VCaP (cell line): ENCODE results near the gene AHSA1.
"Not testable (repeated sequence)": the region's sequence is repeated elsewhere in the genome, so short reads cannot be mapped to it uniquely, and the experiment has no call there.

Source experiments
- H3K27ac ChIP-seq: fragments of 450-650 bp; 2 replicates; pipeline ENCODE4 v1.5.1; 2017
- CTCF ChIP-seq: fragments of 450-650 bp; conservative IDR thresholded peaks from 2 replicates; pipeline ENCODE4 v1.5.1; 2017; ENCODE audit warnings: mild to moderate bottlenecking, moderate library complexity

Gene AHSA1

GRCh38 chr14:77457522-77458248 is at the start of gene AHSA1, which contains the start of gene VIPAS39:
Gene AHSA1, plus strand, starts transcription at chr14:77458093. Its CDS starts 97 bp downstream, at chr14:77458190.
Gene VIPAS39, minus strand, starts transcription at chr14:77457601. Its CDS starts 3,499 bp downstream, at chr14:77454102.
- peak within 1 kb of the TSS; percentile 91 for H3K27ac ChIP-seq
- TF ChIP-seq CTCF: no peak

GRCh38 chr14:77409131-77409533 is 48.8 kb upstream of the AHSA1 start:
- H3K27ac ChIP-seq: no peak overlapping the region
- TF ChIP-seq CTCF: peak; percentile 64

GRCh38 chr14:77415403-77416030 is 42.4 kb upstream of the AHSA1 start:
- H3K27ac ChIP-seq: not testable (repeated sequence)

GRCh38 chr14:77416098-77416497 is 41.8 kb upstream of the AHSA1 start:
- H3K27ac ChIP-seq: not testable (repeated sequence)

GRCh38 chr14:77416836-77417235 is 41.1 kb upstream of the AHSA1 start:
- TF ChIP-seq CTCF: no peak
- no peak overlapping the region for H3K27ac ChIP-seq

GRCh38 chr14:77421201-77421600 is 36.7 kb upstream of the AHSA1 start:
- no peak for TF ChIP-seq CTCF
- H3K27ac ChIP-seq: no peak overlapping the region

- no peak for TF ChIP-seq CTCF
- H3K27ac ChIP-seq: no peak within 1 kb of the TSS
These were observed 34.5 kb upstream of the AHSA1 start, which contains the start of gene NOXRED1 for GRCh38 chr14:77423423-77423822. Gene NOXRED1, minus strand, starts transcription at chr14:77423523. Its CDS starts 634 bp downstream, at chr14:77422889.

GRCh38 chr14:77424862-77425261 is 33.0 kb upstream of the AHSA1 start:
- no peak overlapping the region for H3K27ac ChIP-seq
- no peak for TF ChIP-seq CTCF
